ENCODE measurements around the gene RNASE13.

GRCh38 chr14:21023174-21023573 is 11.4 kb downstream of the RNASE13 start:
- TF ChIP-seq CTCF (IDR thresholded peaks at IDR 0.05) (no peak), POLR2A (IDR thresholded peaks at IDR 0.05) (no peak)

All from Peyer's patch (tissue), 4 donors.